HepG2 (cell line): Measurements from ENCODE around the gene TSHZ2. TPM values are rescaled to one million over a fixed set of nuclear protein-coding genes. Genes with fewer than 3 reads are reported as not detected.

Experiments used
- ATAC-seq: fragments of 200-7000 bp; cut with Tn5 transposase; 3 replicates; pipeline ENCODE4 v1.9.1; 2020; ENCODE audit warnings: mild to moderate bottlenecking, moderate library complexity
- BruUV-seq: library from RNA; stranded (reverse); fragments of 400-500 nt; replicated peaks from 2 replicates; lab custom pipeline; 2021; lab: Mats Ljungman, UMichigan
- CTCF ChIA-PET: fragments of 300-600 bp; formaldehyde crosslinking; extraction: SDS; loops from one replicate; lab custom pipeline; 2021; ENCODE audit warnings: low total read pairs, inconsistent platforms, low intra/inter-chr PET ratio; lab: Yijun Ruan, JAX
- POLR2A ChIA-PET: fragments of 350-600 bp; sonication (Branson Sonifier 250); formaldehyde crosslinking; loops from one replicate; lab custom pipeline; 2020; ENCODE audit warnings: antibody characterized with exemption, inconsistent platforms; lab: Yijun Ruan, JAX
- DNase-seq: peaks from one replicate; pipeline ENCODE4 v3.0.0-alpha.2; 2015; ENCODE audit warnings: low spot score
- FAIRE-seq: peaks from 3 replicates; lab custom pipeline; 2011; peaks lifted over from hg19 to GRCh38; lab: Jason Lieb, UNC
- H2AFZ ChIP-seq: one replicate; pipeline ENCODE4 v1.6.1; 2011; ENCODE audit warnings: low read length, inconsistent platforms
- H3K27ac ChIP-seq: fragments of 300-600 bp; 3 replicates; pipeline ENCODE4 v1.8.0; 2011; ENCODE audit warnings: mixed run types, mild to moderate bottlenecking, mixed read lengths, low read length, inconsistent platforms; ENCODE audit not compliant: insufficient read depth; ENCODE audit errors: extremely low read length
- H3K27me3 ChIP-seq, 2 experiments: fragments of 200-600 bp in 1 of 2; 2 replicates in 1 of 2; 3 replicates in 1 of 2; pipeline versions ENCODE4 v1.6.0 to v1.8.0; 2011; ENCODE audit warnings: low read length in 2 of 2, mild to moderate bottlenecking in 2 of 2, moderate library complexity in 2 of 2, inconsistent platforms in 1 of 2; ENCODE audit not compliant: insufficient read depth in 2 of 2, control insufficient read depth in 1 of 2
- H3K36me3 ChIP-seq, 2 experiments: fragments of 200-600 bp in 1 of 2; replicated peaks in 1 of 2; 2 replicates in 1 of 2; 3 replicates in 1 of 2; pipeline versions ENCODE4 v1.5.1 to v1.8.0; 2011; ENCODE audit warnings: low read length in 2 of 2, inconsistent platforms in 1 of 2; ENCODE audit not compliant: insufficient read depth in 2 of 2, control insufficient read depth in 1 of 2
- H3K4me1 ChIP-seq: 2 replicates; pipeline ENCODE4 v1.5.1; 2012; ENCODE audit warnings: low read length, inconsistent platforms; ENCODE audit not compliant: insufficient read depth
- H3K4me2 ChIP-seq: 2 replicates; pipeline ENCODE4 v1.6.0; 2011; ENCODE audit warnings: low read depth, low read length, inconsistent platforms
- H3K4me3 ChIP-seq, 3 experiments: fragments of 200-600 bp in 1 of 3; sonication (generic), shearing (Covaris generic) in 1 of 3; replicated peaks in 1 of 3; 2 replicates each; pipeline ENCODE4 v1.5.1; 2011 to 2016; ENCODE audit warnings: low read length in 3 of 3, inconsistent platforms in 2 of 3, low read depth in 2 of 3, mild to moderate bottlenecking in 2 of 3, control low read depth in 1 of 3, mixed read lengths in 1 of 3; ENCODE audit not compliant: insufficient read depth in 1 of 3
- H3K79me2 ChIP-seq: one replicate; pipeline ENCODE4 v1.6.1; 2011; ENCODE audit warnings: low read length, inconsistent platforms; ENCODE audit not compliant: insufficient read depth
- H3K9ac ChIP-seq: 2 replicates; pipeline ENCODE4 v1.6.0; 2011; ENCODE audit warnings: mild to moderate bottlenecking, low read depth, low read length, inconsistent platforms; ENCODE audit not compliant: insufficient read depth
- H3K9me3 ChIP-seq: 2 replicates; pipeline ENCODE4 v1.5.1; 2012; ENCODE audit warnings: mild to moderate bottlenecking, low read length
- H4K20me1 ChIP-seq: 2 replicates; pipeline ENCODE4 v1.6.0; 2011; ENCODE audit warnings: inconsistent platforms, mild to moderate bottlenecking, low read length, moderate library complexity; ENCODE audit not compliant: insufficient read depth
- CBX2 ChIP-seq, 2 experiments: fragments of 200-600 bp in 1 of 2; sonication (generic); formaldehyde crosslinking in 1 of 2; IDR thresholded peaks; 2 replicates each; pipeline versions ENCODE4 v1.7.0 to v1.8.1; 2018 to 2022; ENCODE audit warnings: low read depth in 2 of 2, low read length in 1 of 2, mild to moderate bottlenecking in 1 of 2, missing genetic modification reagents in 1 of 2
- DNMT3B ChIP-seq: conservative IDR thresholded peaks from 2 replicates; pipeline ENCODE4 v1.6.1; 2016; ENCODE audit warnings: missing biosample characterization, control low read depth
- KLF16 ChIP-seq, 2 experiments: sonication (generic) in 1 of 2; formaldehyde crosslinking in 1 of 2; IDR thresholded peaks; 2 replicates each; pipeline versions ENCODE4 v1.6.1 to v1.8.0; 2016 to 2023; ENCODE audit warnings: missing genetic modification reagents in 2 of 2, missing compliant biosample characterization in 1 of 2
- NFE2L2 ChIP-seq: fragments of 150-350 bp; IDR thresholded peaks from 2 replicates; pipeline ENCODE4 v1.6.1; 2014; ENCODE audit warnings: low read length
- PHF5A ChIP-seq: IDR thresholded peaks from one replicate; pipeline ENCODE4 v1.6.1; 2018; ENCODE audit warnings: low read depth, missing genetic modification reagents; ENCODE audit not compliant: unreplicated experiment
- YEATS2 ChIP-seq: sonication (generic); formaldehyde crosslinking; IDR thresholded peaks from 2 replicates; pipeline ENCODE4 v1.4.0; 2020; ENCODE audit warnings: missing genetic modification reagents, borderline replicate concordance
- ZFP36L2 ChIP-seq: sonication (generic); formaldehyde crosslinking; IDR thresholded peaks from 2 replicates; pipeline ENCODE4 v1.4.0; 2020; ENCODE audit warnings: missing genetic modification reagents
- ZFP82 ChIP-seq: sonication (generic); formaldehyde crosslinking; IDR thresholded peaks from 2 replicates; pipeline ENCODE4 v1.5.1; 2020; ENCODE audit warnings: mild to moderate bottlenecking, missing genetic modification reagents, borderline replicate concordance
- ZNF136 ChIP-seq: sonication (generic); formaldehyde crosslinking; IDR thresholded peaks from 2 replicates; pipeline ENCODE4 v1.8.1; 2022; ENCODE audit warnings: low read depth, mild to moderate bottlenecking, moderate library complexity, missing genetic modification reagents
- ZNF251 ChIP-seq: sonication (generic); formaldehyde crosslinking; IDR thresholded peaks from 2 replicates; pipeline ENCODE4 v1.9.0; 2021; ENCODE audit warnings: mild to moderate bottlenecking, missing genetic modification reagents
- ZNF281 ChIP-seq: sonication (generic); formaldehyde crosslinking; IDR thresholded peaks from 2 replicates; pipeline ENCODE4 v1.4.0; 2020; ENCODE audit warnings: missing genetic modification reagents, borderline replicate concordance
- ZNF530 ChIP-seq: sonication (generic); formaldehyde crosslinking; IDR thresholded peaks from 2 replicates; pipeline ENCODE4 v1.5.0; 2020; ENCODE audit warnings: low read depth, mild to moderate bottlenecking, missing genetic modification reagents
- ZNF672 ChIP-seq: sonication (generic); formaldehyde crosslinking; IDR thresholded peaks from 2 replicates; pipeline ENCODE4 v1.8.1; 2022; ENCODE audit warnings: missing genetic modification reagents
- WGBS: methylation state at CpG from one replicate; pipeline ENCODE4 v1.1.6; 2017; ENCODE audit warnings: low lambda C conversion rate; 5-methylcytosine and 5-hydroxymethylcytosine counted together
- in situ Hi-C: cut with HindIII; loops from 2 replicates; pipeline ENCODE4 v1.10.0; 2017; ENCODE audit warnings: low pct_unique_long_range_greater_than_20kb; ENCODE audit not compliant: extremely low pct_ligation_motif_present
- intact Hi-C: fragments of 100-400 bp; cut with micrococcal nuclease; formaldehyde crosslinking; loops from one replicate; pipeline ENCODE4 v1.10.0; 2022; ENCODE audit not compliant: unreplicated experiment
- polyA plus RNA-seq, 8 experiments: library from polyadenylated mRNA; depleted of rRNA in 3 of 8; stranded (reverse) in 7 of 8; unstranded in 1 of 8; fragments of >200 nt; fragmentation: Illumina TruSeq in 4 of 8; extraction: Trizol in 4 of 8; gene quantifications; 2 replicates each; pipeline versions ENCODE4 v1.2.1 to v1.2.3, GENCODE V29; 2011 to 2016; ENCODE audit warnings: low read depth in 4 of 8, missing spikeins in 1 of 8, mixed read lengths in 1 of 8; ENCODE audit not compliant: insufficient read depth in 1 of 8
- total RNA-seq, 5 experiments: library from RNA; depleted of rRNA; stranded (reverse); fragments of >200 nt; fragmentation: Illumina TruSeq; extraction: Trizol; gene quantifications; 2 replicates each; pipeline ENCODE4 v1.2.3, GENCODE V29; 2016; ENCODE audit warnings: low read depth in 1 of 5

Gene TSHZ2
- total and polyA plus RNA-seq, 2 of the 13 experiments (the other 11 are each of a cell fraction or from before 2014, with no cell fraction given), result 0.01 TPM; not detected in 1

DNA sequence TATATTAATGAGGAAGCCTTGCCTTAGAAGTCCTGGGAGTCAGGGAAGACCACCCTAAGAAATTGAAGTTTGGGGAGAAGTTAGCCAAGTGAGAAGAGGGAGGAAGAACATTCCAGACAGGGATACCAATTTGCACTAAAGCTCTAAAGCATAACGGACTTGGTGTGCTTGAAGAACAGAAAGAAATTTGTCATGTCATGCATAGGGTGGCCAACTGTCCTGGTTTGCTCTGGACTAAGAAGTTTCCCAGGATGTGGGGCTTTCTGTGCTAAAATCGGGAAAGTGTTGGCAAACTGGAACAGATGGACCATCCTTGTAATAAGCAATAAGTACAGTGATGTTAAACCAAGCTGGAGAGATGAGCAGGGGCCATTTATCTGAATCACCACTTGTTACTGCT, 403.9 kb downstream of the TSHZ2 start:
- Histone ChIP-seq H3K27me3 (0 out of 5 replicates have a peak, but pooled peaks cover 0 to 5% of the 10 kb centered on the region in 2 experiments), H3K4me3 (no peak overlapping the region), H4K20me1 (no peaks in the 10 kb centered on the region), H3K36me3 (no peaks in the 10 kb centered on the region), H3K79me2 (no peaks in the 10 kb centered on the region), H3K9ac (no peak overlapping the region), H3K27ac (no peak overlapping the region), H3K9me3 (no peaks in the 10 kb centered on the region), H3K4me1 (no peaks in the 10 kb centered on the region), H2AFZ (no peak overlapping the region), H3K4me2 (no peak overlapping the region)
- intact Hi-C loops, result no loop called here
- no TSS peak for BruUV-seq
- ATAC-seq (no peak), DNase-seq (no peak), FAIRE-seq (no peak)
- ChIA-PET POLR2A (no interaction called here), CTCF (no interaction called here)
- 4% methylated on average over 2 of the region's 2 CpGs for WGBS
- TF ChIP-seq NFE2L2 (peak; percentile 58; the same call in 1 of the 2 replicates), ZNF136 (CRISPR knock-in tag) (no peak)
- in situ Hi-C loops, result no loop called here

- H3K9me3 ChIP-seq, result no peaks in the 10 kb centered on the region
- no peak overlapping the region for H3K9ac ChIP-seq
- in situ Hi-C loops (no loop called here), intact Hi-C loops (no loop called here)
- no peaks in the 10 kb centered on the region for H3K36me3 ChIP-seq
- ATAC-seq (no peak), DNase-seq (no peak), FAIRE-seq (no peak)
- BruUV-seq, result no TSS peak
- 36% methylated on average over 12 of the region's 12 CpGs for WGBS
- H3K4me2 ChIP-seq, result no peak overlapping the region
- H3K4me3 ChIP-seq, result no peak overlapping the region
- peaks cover 0 to 18% of the 10 kb centered on the region in 2 experiments; a peak in 2 of 5 replicates for H3K27me3 ChIP-seq
- no peak overlapping the region for H2AFZ ChIP-seq
- POLR2A ChIA-PET, result no interaction called here
- CTCF ChIA-PET, result no interaction called here
- no peaks in the 10 kb centered on the region for H4K20me1 ChIP-seq
- H3K27ac ChIP-seq, result no peak overlapping the region
- no peaks in the 10 kb centered on the region for H3K79me2 ChIP-seq
- H3K4me1 ChIP-seq, result no peaks in the 10 kb centered on the region
- TF ChIP-seq ZFP82 (CRISPR knock-in tag) (no peak), ZNF251 (CRISPR knock-in tag) (no peak), ZNF281 (CRISPR knock-in tag) (no peak), PHF5A (no peak), CBX2 (IDR thresholded peaks at IDR 0.05; ENCODE audit: low read depth, low read length) (no peak), CBX2 (CRISPR knock-in tag; IDR thresholded peaks at IDR 0.05; ENCODE audit: low read depth) (no peak), ZNF672 (CRISPR knock-in tag) (no peak), YEATS2 (no peak), DNMT3B (CRISPR knock-in tag) (no peak), KLF16 (CRISPR knock-in tag; IDR thresholded peaks at IDR 0.05) (no peak), ZNF530 (CRISPR knock-in tag) (no peak), ZFP36L2 (CRISPR knock-in tag) (no peak)
Observed at GRCh38 chr20:53379014-53379832, 407.1 kb downstream of the TSHZ2 start.
